ENCODE measurements around the gene PPP1R12B.
"Not testable (repeated sequence)": the region's sequence is repeated elsewhere in the genome, so short reads cannot be mapped to it uniquely, and the experiment has no call there.

PPP1R12B gene

DNA sequence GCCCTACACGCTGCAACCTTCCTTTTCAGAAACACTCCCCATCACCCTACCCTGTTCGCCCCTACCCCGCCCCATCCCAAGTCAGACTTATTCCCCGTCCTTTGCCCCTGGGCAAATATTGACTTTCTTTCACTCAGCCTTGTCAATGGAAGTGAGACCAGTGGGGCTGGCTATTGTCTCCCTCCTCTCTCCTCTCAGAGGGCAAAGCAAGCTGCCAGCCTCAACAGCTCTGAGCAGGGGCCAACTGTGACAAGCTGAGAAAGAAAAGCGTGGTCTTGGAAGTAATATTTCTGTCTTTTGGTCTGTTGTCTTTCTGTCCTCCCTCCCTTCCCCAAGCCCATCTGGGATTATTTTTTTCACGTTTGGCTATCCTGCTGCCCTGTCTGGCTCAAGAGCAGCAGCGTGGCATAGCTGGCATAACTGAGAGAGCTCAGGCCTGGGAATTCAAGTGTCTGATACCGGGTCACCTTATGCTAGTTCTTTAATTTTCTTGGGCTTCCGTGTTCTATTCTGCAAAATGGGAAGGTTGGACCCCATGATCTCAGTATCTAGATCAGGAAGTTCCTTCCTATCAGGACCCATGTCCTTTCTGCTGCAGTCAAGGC lies 290.3 kb downstream of the PPP1R12B start:
- not testable (repeated sequence) for DNase-seq

DNA sequence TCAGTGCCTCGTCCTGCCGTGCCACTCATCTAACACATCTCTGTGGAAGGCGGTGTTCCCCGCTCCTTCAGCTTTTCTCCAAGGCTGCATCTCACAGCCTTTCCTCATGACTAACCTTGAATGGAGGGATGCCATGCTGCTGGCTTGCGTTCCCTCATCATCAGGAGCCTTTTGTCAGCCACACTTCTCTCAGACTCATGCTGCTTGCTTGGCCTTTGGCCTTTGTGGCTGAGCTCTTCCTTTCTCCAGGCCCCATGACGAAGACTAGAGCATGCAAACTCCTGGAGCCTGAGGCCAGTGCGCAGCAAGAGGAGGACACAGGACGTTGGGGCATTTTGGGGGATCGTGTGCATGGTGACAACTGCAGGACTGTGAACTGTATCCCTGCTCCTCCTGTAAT lies 291.0 kb downstream of the PPP1R12B start:
- DNase-seq, result no peak

DNA sequence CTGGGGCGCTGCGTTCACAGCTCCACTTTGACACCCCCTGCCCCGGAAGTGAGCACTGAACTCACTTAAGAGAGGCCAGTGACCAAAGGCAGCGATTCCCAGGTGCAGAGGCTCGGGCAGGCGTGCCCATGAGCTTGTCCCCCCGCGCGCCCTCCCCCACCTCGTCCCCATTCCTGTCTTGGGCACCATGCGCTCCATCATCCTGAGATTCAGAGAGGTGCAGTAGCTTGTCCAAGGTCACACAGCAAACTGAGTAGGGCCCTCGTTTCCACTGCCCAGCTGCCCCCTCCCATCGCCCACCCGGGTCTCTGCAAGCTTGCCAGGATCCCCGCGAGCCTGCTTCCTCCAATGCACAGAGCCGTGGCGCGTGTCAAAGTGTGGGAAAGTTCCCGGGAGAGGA lies 293.7 kb downstream of the PPP1R12B start:
- DNase-seq, result no peak
